ENCODE data around the gene AADACL4. TPM values are rescaled to one million over a fixed set of nuclear protein-coding genes. Genes with fewer than 3 reads are reported as not detected.

AADACL4 gene
- 0.13 TPM in 1 of 2 replicates, not detected in the other for total RNA-seq

DNA sequence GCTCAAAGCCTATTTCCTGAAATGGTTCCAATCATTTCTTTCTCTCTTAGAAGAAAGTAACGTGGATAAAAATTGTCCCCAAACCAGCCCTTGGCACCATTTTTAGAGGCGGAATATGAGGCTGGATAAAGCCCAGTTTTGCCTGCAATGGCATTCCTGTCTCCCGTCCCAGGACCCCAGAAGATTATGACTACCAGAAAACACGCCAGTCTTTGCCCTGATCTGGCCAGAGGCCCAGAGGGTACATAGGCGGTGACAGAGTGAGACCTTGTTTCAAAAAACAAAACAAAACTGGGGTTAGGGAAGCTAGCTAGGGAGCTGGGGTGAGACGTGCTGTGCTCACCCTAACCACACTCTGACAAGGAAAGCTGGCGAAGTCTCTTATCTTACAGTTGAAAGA lies at the start of gene AADACL4:
AADACL4 (plus strand) TSS at position 301 of the 400 bp plus-strand sequence. CDS start 462 bp downstream, outside the sequence.

GRCh38 chr1:12617901-12618660 lies 25.8 kb upstream of the AADACL4 start, which contains the start of gene DHRS3:
Gene DHRS3 (minus strand): TSS chr1:12618210. CDS start chr1:12617348, 862 bp downstream.

DNA sequence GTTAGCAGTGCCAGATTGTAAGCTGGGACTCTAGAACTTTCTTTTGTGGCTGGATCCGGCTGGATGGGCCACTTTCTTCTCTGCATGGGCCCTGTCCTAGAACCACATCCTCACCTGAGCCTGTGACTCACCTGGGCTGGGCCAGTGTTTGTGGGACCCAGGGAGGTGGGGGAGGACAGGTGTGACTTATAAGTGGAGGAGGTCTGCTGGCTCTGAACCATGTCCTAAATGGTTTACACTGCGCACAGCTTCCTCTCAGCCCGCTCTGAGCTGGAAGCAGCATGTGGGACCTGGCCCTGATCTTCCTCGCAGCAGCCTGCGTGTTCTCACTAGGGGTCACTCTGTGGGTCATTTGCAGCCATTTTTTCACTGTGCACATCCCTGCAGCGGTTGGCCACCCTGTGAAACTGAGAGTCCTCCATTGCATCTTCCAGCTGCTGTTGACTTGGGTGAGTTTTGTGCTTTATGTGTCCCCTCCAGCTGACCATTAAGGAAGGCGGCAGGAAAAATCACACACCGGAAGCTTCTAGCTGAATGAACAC lies 72.1 kb downstream of the AADACL4 start, which contains the start of gene AADACL3:
AADACL3 (plus strand) TSS at position 215 of the 542 bp plus-strand sequence; CDS start at position 282, 67 bp downstream.

Other genes with a start within 250 kb of the AADACL4 start
- 61.3 and 430 TPM in 2 replicates for gene DHRS3, start 25.9 kb upstream of the AADACL4 start, total RNA-seq
- gene AADACL3, start 72.0 kb downstream of the AADACL4 start, total RNA-seq, result not detected in 2 replicates
- not detected in 2 replicates for gene CFAP107, start 102.1 kb downstream of the AADACL4 start, total RNA-seq
- gene PRAMEF12, start 129.7 kb downstream of the AADACL4 start, total RNA-seq, result not detected in 2 replicates
- not detected in 2 replicates for gene PRAMEF1, start 147.3 kb downstream of the AADACL4 start, total RNA-seq
- gene PRAMEF11, start 187.3 kb downstream of the AADACL4 start, total RNA-seq, result not detected in 2 replicates
- gene HNRNPCL1, start 204.6 kb downstream of the AADACL4 start, total RNA-seq, result not detected in 2 replicates
- gene PRAMEF2, start 213.0 kb downstream of the AADACL4 start, total RNA-seq, result not detected in 2 replicates
- not detected in 2 replicates for gene PRAMEF4, start 242.1 kb downstream of the AADACL4 start, total RNA-seq

Data from mesangial cell (primary cell).